ENCODE measurements around the gene DAGLA.

DNA sequence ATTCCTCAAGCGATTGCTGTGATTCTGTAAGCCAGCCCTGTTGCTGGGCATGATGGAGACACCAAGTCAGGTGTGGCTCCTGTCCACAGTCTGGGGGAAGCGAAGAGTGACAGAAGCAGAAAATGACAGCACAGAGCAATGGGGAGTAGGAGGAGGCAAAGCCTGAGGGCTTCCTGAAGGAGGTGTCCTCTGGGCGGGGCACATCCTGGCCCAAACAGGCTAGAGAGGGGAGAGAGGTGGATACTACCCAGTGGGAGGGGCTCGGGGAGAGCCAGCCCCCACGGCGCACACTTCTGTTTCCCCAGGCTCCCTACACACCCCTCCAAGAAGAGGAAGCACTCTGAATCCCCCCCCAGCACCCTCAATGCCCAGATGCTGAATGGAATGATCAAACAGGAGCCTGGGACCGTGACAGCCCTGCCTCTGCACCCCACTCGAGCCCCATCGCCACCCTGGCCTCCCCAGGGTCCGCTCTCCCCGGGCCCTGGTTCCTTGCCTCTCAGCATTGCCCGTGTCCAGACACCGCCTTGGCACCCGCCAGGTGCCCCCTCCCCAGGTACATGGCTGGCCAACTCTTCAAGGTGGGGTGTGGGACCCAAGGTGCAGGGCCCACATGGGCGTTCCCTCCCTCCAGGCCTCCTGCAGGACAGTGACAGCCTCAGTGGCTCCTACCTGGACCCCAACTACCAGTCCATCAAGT, 91.2 kb downstream of the DAGLA start:
- TF ChIP-seq, protein P1, sequence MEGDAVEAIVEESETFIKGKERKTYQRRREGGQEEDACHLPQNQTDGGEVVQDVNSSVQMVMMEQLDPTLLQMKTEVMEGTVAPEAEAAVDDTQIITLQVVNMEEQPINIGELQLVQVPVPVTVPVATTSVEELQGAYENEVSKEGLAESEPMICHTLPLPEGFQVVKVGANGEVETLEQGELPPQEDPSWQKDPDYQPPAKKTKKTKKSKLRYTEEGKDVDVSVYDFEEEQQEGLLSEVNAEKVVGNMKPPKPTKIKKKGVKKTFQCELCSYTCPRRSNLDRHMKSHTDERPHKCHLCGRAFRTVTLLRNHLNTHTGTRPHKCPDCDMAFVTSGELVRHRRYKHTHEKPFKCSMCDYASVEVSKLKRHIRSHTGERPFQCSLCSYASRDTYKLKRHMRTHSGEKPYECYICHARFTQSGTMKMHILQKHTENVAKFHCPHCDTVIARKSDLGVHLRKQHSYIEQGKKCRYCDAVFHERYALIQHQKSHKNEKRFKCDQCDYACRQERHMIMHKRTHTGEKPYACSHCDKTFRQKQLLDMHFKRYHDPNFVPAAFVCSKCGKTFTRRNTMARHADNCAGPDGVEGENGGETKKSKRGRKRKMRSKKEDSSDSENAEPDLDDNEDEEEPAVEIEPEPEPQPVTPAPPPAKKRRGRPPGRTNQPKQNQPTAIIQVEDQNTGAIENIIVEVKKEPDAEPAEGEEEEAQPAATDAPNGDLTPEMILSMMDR (IDR thresholded peaks at IDR 0.05): no peak
- TF ChIP-seq EP300 (IDR thresholded peaks at IDR 0.05): no peak
- no peak for TF ChIP-seq POLR2A (IDR thresholded peaks at IDR 0.05)
- no peak for TF ChIP-seq POLR2AphosphoS5 (IDR thresholded peaks at IDR 0.05)
